Fibroblast of skin of abdomen (primary cell): ENCODE results near the gene ADAMTS7.
A peak's percentile ranks its signal among the peaks of the same experiment; 100 is the strongest.
"Not testable (repeated sequence)": the region's sequence is repeated elsewhere in the genome, so short reads cannot be mapped to it uniquely, and the experiment has no call there.

Source experiments
- DNase-seq: peaks from one replicate; pipeline ENCODE4 v3.0.0-alpha.2; 2013

ADAMTS7 gene

GRCh38 chr15:78828920-78829319 lies 17.7 kb upstream of the ADAMTS7 start:
- no peak for DNase-seq

GRCh38 chr15:78822514-78822913 lies 11.2 kb upstream of the ADAMTS7 start:
- DNase-seq = no peak

GRCh38 chr15:78811825-78812183 lies 540 bp upstream of the ADAMTS7 start:
- peak; percentile 21 for DNase-seq

- DNase-seq = peak; percentile 45
These were observed 721 bp downstream of the ADAMTS7 start for GRCh38 chr15:78810362-78811123.

GRCh38 chr15:78810003-78810361 lies 1.3 kb downstream of the ADAMTS7 start:
- DNase-seq = no peak

GRCh38 chr15:78808550-78808949 lies 2.7 kb downstream of the ADAMTS7 start:
- DNase-seq = no peak

- no peak for DNase-seq
These were observed 3.9 kb downstream of the ADAMTS7 start for GRCh38 chr15:78807359-78807758.

- DNase-seq = no peak
These were observed 6.9 kb downstream of the ADAMTS7 start for GRCh38 chr15:78804391-78804792.

- no peak for DNase-seq
These were observed 10.5 kb downstream of the ADAMTS7 start for GRCh38 chr15:78800806-78801205.

GRCh38 chr15:78800189-78800588 lies 11.1 kb downstream of the ADAMTS7 start:
- DNase-seq = no peak

- DNase-seq = not testable (repeated sequence)
These were observed 12.2 kb downstream of the ADAMTS7 start for GRCh38 chr15:78799102-78799501.

GRCh38 chr15:78798355-78798754 lies 12.9 kb downstream of the ADAMTS7 start:
- not testable (repeated sequence) for DNase-seq

- DNase-seq = no peak
These were observed 13.3 kb downstream of the ADAMTS7 start for GRCh38 chr15:78797951-78798350.

- no peak for DNase-seq
These were observed 14.8 kb downstream of the ADAMTS7 start for GRCh38 chr15:78796510-78796909.

GRCh38 chr15:78795043-78795442 lies 16.2 kb downstream of the ADAMTS7 start:
- no peak for DNase-seq

- DNase-seq = not testable (repeated sequence)
These were observed 16.8 kb downstream of the ADAMTS7 start for GRCh38 chr15:78794446-78794845.

GRCh38 chr15:78791357-78791756 lies 19.9 kb downstream of the ADAMTS7 start:
- no peak for DNase-seq

GRCh38 chr15:78790027-78790426 lies 21.2 kb downstream of the ADAMTS7 start:
- no peak for DNase-seq

GRCh38 chr15:78789615-78790014 lies 21.6 kb downstream of the ADAMTS7 start:
- DNase-seq = no peak

- no peak for DNase-seq
These were observed 23.1 kb downstream of the ADAMTS7 start for GRCh38 chr15:78788016-78788660.

- peak; percentile 14 for DNase-seq
These were observed 28.9 kb downstream of the ADAMTS7 start for GRCh38 chr15:78782402-78782801.

- DNase-seq = not testable (repeated sequence)
These were observed 29.9 kb downstream of the ADAMTS7 start for GRCh38 chr15:78781381-78781780.

- DNase-seq = not testable (repeated sequence)
These were observed 31.3 kb downstream of the ADAMTS7 start for GRCh38 chr15:78779975-78780374.

GRCh38 chr15:78779176-78779785 lies 32.0 kb downstream of the ADAMTS7 start:
- DNase-seq = not testable (repeated sequence)
